Measurements from ENCODE around the gene STXBP6. TPM values are rescaled to one million over a fixed set of nuclear protein-coding genes. Genes with fewer than 3 reads are reported as not detected.

The STXBP6 gene
- total and polyA plus RNA-seq, 2 donors (not counting 3 experiments of a cell fraction or from before 2014, with no cell fraction given), result 0.06 TPM; not detected in 1

- no peak overlapping the region for H2AFZ ChIP-seq (ENCODE audit: low read depth, low read length)
- no peaks in the 10 kb centered on the region for H4K20me1 ChIP-seq (replicated peaks; ENCODE audit: control insufficient read depth, extremely low read depth, insufficient read depth, low read length)
- H3K9me1 ChIP-seq (replicated peaks; ENCODE audit: control insufficient read depth, extremely low read depth, insufficient read depth, low read length), result no peaks in the 10 kb centered on the region
- H3K27me3 ChIP-seq (ENCODE audit: control insufficient read depth in 2 of 2, insufficient read depth in 2 of 2, low read length in 2 of 2), result no peaks in the 10 kb centered on the region
- intact Hi-C loops (cut with micrococcal nuclease) (no loop called here), dilution Hi-C loops (cut with MboI; ENCODE audit: extremely low pct_ligation_motif_present, low sequenced_read_pairs) (no loop called here)
- no peak for TF ChIP-seq JUN (IDR thresholded peaks at IDR 0.05; ENCODE audit: borderline replicate concordance, insufficient read depth, insufficient read length, low read depth)
- TF ChIP-seq POLR2AphosphoS5 (IDR thresholded peaks at IDR 0.05; ENCODE audit: insufficient read depth, low read depth, low read length), result no peak
- no peak for TF ChIP-seq CTCF (IDR thresholded peaks at IDR 0.05; ENCODE audit: extremely low read depth in 1 of 2, insufficient read depth in 1 of 2, low read depth in 1 of 2, low read length in 2 of 2)
- no peak for TF ChIP-seq GATA2 (IDR thresholded peaks at IDR 0.05; ENCODE audit: insufficient read depth, insufficient read length, low read depth, low read length)
- TF ChIP-seq POLR2A (IDR thresholded peaks at IDR 0.05; ENCODE audit: low read depth, low read length), result no peak
- no peaks in the 10 kb centered on the region for H3K36me3 ChIP-seq (ENCODE audit: control insufficient read depth in 2 of 2, extremely low read depth in 1 of 2, insufficient read depth in 2 of 2, low read length in 2 of 2)
- H3K4me1 ChIP-seq (ENCODE audit: control insufficient read depth, extremely low read depth, insufficient read depth, low read length), result no peaks in the 10 kb centered on the region
- no peak for DNase-seq (ENCODE audit: low read depth, low spot score)
- FAIRE-seq, result no peak
- no peaks in the 10 kb centered on the region for H3K9me3 ChIP-seq (replicated peaks; ENCODE audit: control insufficient read depth, insufficient read depth, low read length)
- POLR2A ChIA-PET, result no interaction called here
- no peaks in the 10 kb centered on the region for H3K79me2 ChIP-seq (ENCODE audit: control insufficient read depth, insufficient read depth, low read length)
- no peak overlapping the region for H3K4me2 ChIP-seq (ENCODE audit: insufficient read depth, low read length)
- no TSS peak for BruUV-seq (replicated peaks)
- H3K27ac ChIP-seq (ENCODE audit: insufficient read depth, low read depth, low read length), result no peak overlapping the region
- H3K9ac ChIP-seq (replicated peaks; ENCODE audit: extremely low read depth, insufficient read depth, low read length), result no peak overlapping the region
- H3K4me3 ChIP-seq (replicated peaks in 1 of 3; ENCODE audit: insufficient read depth in 1 of 3, low read depth in 1 of 3, low read length in 3 of 3), result no peak overlapping the region
- CTCF ChIA-PET, result no interaction called here
These were observed 109.6 kb downstream of the STXBP6 start for GRCh38 chr14:24940213-24940783.

- POLR2A ChIA-PET, result no interaction called here
- CTCF ChIA-PET, result no interaction called here
These were observed 111.4 kb downstream of the STXBP6 start for GRCh38 chr14:24938593-24938992.

More at GRCh38 chr14:24938593-24938992, 111.4 kb downstream of the STXBP6 start:
- Histone ChIP-seq H3K4me2 (ENCODE audit: insufficient read depth, low read length) (no peak overlapping the region), H3K9me3 (replicated peaks; ENCODE audit: control insufficient read depth, insufficient read depth, low read length) (no peaks in the 10 kb centered on the region), H3K36me3 (ENCODE audit: control insufficient read depth in 2 of 2, extremely low read depth in 1 of 2, insufficient read depth in 2 of 2, low read length in 2 of 2) (no peaks in the 10 kb centered on the region), H3K9me1 (replicated peaks; ENCODE audit: control insufficient read depth, extremely low read depth, insufficient read depth, low read length) (no peaks in the 10 kb centered on the region), H3K4me1 (ENCODE audit: control insufficient read depth, extremely low read depth, insufficient read depth, low read length) (peaks cover 10% of the 10 kb centered on the region), H3K27ac (ENCODE audit: insufficient read depth, low read depth, low read length) (no peak overlapping the region), H3K9ac (replicated peaks; ENCODE audit: extremely low read depth, insufficient read depth, low read length) (no peak overlapping the region), H3K79me2 (ENCODE audit: control insufficient read depth, insufficient read depth, low read length) (no peaks in the 10 kb centered on the region), H3K4me3 (replicated peaks in 1 of 3; ENCODE audit: insufficient read depth in 1 of 3, low read depth in 1 of 3, low read length in 3 of 3) (no peak overlapping the region), H4K20me1 (replicated peaks; ENCODE audit: control insufficient read depth, extremely low read depth, insufficient read depth, low read length) (no peaks in the 10 kb centered on the region), H3K27me3 (ENCODE audit: control insufficient read depth in 2 of 2, insufficient read depth in 2 of 2, low read length in 2 of 2) (no peaks in the 10 kb centered on the region), H2AFZ (ENCODE audit: low read depth, low read length) (no peak overlapping the region)
- TF ChIP-seq FOS (IDR thresholded peaks at IDR 0.05; ENCODE audit: borderline replicate concordance, insufficient read depth, low read length) (no peak), POLR2A (IDR thresholded peaks at IDR 0.05; ENCODE audit: low read depth, low read length) (no peak), POLR2AphosphoS5 (IDR thresholded peaks at IDR 0.05; ENCODE audit: insufficient read depth, low read depth, low read length) (no peak), CTCF (IDR thresholded peaks at IDR 0.05; ENCODE audit: extremely low read depth in 1 of 2, insufficient read depth in 1 of 2, low read depth in 1 of 2, low read length in 2 of 2) (no peak), GATA2 (IDR thresholded peaks at IDR 0.05; ENCODE audit: insufficient read depth, insufficient read length, low read depth, low read length) (no peak), JUN (IDR thresholded peaks at IDR 0.05; ENCODE audit: borderline replicate concordance, insufficient read depth, insufficient read length, low read depth) (no peak), MYC (IDR thresholded peaks at IDR 0.05; ENCODE audit: low read depth, low read length) (no peak), EZH2 (IDR thresholded peaks at IDR 0.05; ENCODE audit: borderline replicate concordance, low read depth, low read length, severe bottlenecking) (no peak)
- TF ChIP-seq, protein P1, sequence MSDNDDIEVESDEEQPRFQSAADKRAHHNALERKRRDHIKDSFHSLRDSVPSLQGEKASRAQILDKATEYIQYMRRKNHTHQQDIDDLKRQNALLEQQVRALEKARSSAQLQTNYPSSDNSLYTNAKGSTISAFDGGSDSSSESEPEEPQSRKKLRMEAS (IDR thresholded peaks at IDR 0.05; ENCODE audit: insufficient read depth, insufficient read length), result no peak
- dilution Hi-C loops (cut with MboI; ENCODE audit: extremely low pct_ligation_motif_present, low sequenced_read_pairs) (no loop called here), intact Hi-C loops (cut with micrococcal nuclease) (no loop called here)
- DNase-seq (ENCODE audit: low read depth, low spot score), result no peak
- BruUV-seq (replicated peaks), result no TSS peak
- FAIRE-seq, result no peak

Data from endothelial cell of umbilical vein (primary cell).